H1 (cell line): ENCODE results near the gene FKBP1A. TPM values are rescaled to one million over a fixed set of nuclear protein-coding genes. Genes with fewer than 3 reads are reported as not detected.

Experiments
- CTCF ChIA-PET: fragments of 300-600 bp; sonication (Branson Sonifier 250); formaldehyde crosslinking; loops from one replicate; lab custom pipeline; 2021; ENCODE audit not compliant: partially characterized antibody; lab: Charles Lee
- POLR2A ChIA-PET: fragments of 300-600 bp; sonication (Branson Sonifier 250); formaldehyde crosslinking; loops from one replicate; lab custom pipeline; 2021; ENCODE audit warnings: inconsistent platforms; ENCODE audit not compliant: partially characterized antibody; lab: Charles Lee
- DNase-seq, 2 experiments: peaks; one replicate each; pipeline versions ENCODE4 v3.0.0 to v3.0.0-alpha.2; 2010 to 2022; ENCODE audit warnings: low spot score in 2 of 2, low read depth in 1 of 2, mixed read lengths in 1 of 2
- FAIRE-seq: peaks from 2 replicates; lab custom pipeline; 2011; peaks lifted over from hg19 to GRCh38; lab: Jason Lieb, UNC
- H2AFZ ChIP-seq: 2 replicates; pipeline ENCODE4 v1.8.1; 2012; ENCODE audit warnings: low read length, inconsistent platforms
- H2AK5ac ChIP-seq: 2 replicates; pipeline ENCODE4 v1.6.1; 2013; ENCODE audit warnings: low read depth, low read length
- H2BK120ac ChIP-seq: replicated peaks from 2 replicates; pipeline ENCODE3; 2013; ENCODE audit warnings: low read depth, low read length, inconsistent platforms
- H2BK12ac ChIP-seq: 2 replicates; pipeline ENCODE4 v1.6.1; 2013; ENCODE audit warnings: low read depth, low read length
- H2BK15ac ChIP-seq: 2 replicates; pipeline ENCODE4 v1.6.1; 2013; ENCODE audit warnings: low read length
- H2BK20ac ChIP-seq: 2 replicates; pipeline ENCODE4 v1.6.1; 2013; ENCODE audit warnings: low read length
- H2BK5ac ChIP-seq: 2 replicates; pipeline ENCODE4 v1.6.1; 2013; ENCODE audit warnings: low read depth, low read length
- H3K14ac ChIP-seq: 2 replicates; pipeline ENCODE4 v1.6.1; 2013; ENCODE audit warnings: inconsistent platforms; ENCODE audit not compliant: insufficient read length
- H3K18ac ChIP-seq: 2 replicates; pipeline ENCODE4 v1.6.1; 2013; ENCODE audit warnings: low read length; ENCODE audit errors: extremely low read depth
- H3K23ac ChIP-seq: 2 replicates; pipeline ENCODE4 v1.6.1; 2013; ENCODE audit warnings: inconsistent platforms; ENCODE audit not compliant: insufficient read length
- H3K23me2 ChIP-seq: 2 replicates; pipeline ENCODE4 v1.6.1; 2013; ENCODE audit warnings: low read depth, low read length
- H3K27ac ChIP-seq: 2 replicates; pipeline ENCODE4 v1.6.1; 2011; ENCODE audit warnings: low read depth, low read length, inconsistent platforms
- H3K27me3 ChIP-seq, 4 experiments: replicated peaks in 1 of 4; 1 replicate in 1 of 4; 2 replicates in 3 of 4; pipeline versions ENCODE4 v1.6.1 to v1.8.1; 2011 to 2013; ENCODE audit warnings: low read length in 3 of 4, mild to moderate bottlenecking in 3 of 4, inconsistent platforms in 2 of 4, mixed read lengths in 2 of 4, moderate library complexity in 1 of 4; ENCODE audit not compliant: control insufficient read depth in 3 of 4, insufficient read depth in 3 of 4; ENCODE audit errors: extremely low read depth in 1 of 4
- H3K36me3 ChIP-seq, 4 experiments: 2 replicates each; pipeline versions ENCODE4 v1.6.1 to v1.8.1; 2011 to 2013; ENCODE audit warnings: mild to moderate bottlenecking in 4 of 4, low read length in 3 of 4, moderate library complexity in 2 of 4, control low read depth in 1 of 4, inconsistent platforms in 1 of 4; ENCODE audit not compliant: insufficient read depth in 4 of 4, control insufficient read depth in 2 of 4
- H3K4ac ChIP-seq: replicated peaks from 2 replicates; pipeline ENCODE3; 2013; ENCODE audit warnings: low read length, low read depth, mixed read lengths, inconsistent platforms; ENCODE audit not compliant: insufficient read length
- H3K4me1 ChIP-seq, 4 experiments: replicated peaks in 1 of 4; 1 replicate in 1 of 4; 2 replicates in 3 of 4; pipeline versions ENCODE4 v1.6.1 to v1.8.1; 2011 to 2013; ENCODE audit warnings: low read length in 3 of 4, inconsistent platforms in 2 of 4, mixed read lengths in 1 of 4; ENCODE audit not compliant: insufficient read depth in 4 of 4, control insufficient read depth in 3 of 4
- H3K4me2 ChIP-seq, 2 experiments: 2 replicates each; pipeline versions ENCODE4 v1.6.1 to v1.8.1; 2011 to 2013; ENCODE audit warnings: low read depth in 2 of 2, low read length in 2 of 2, control low read depth in 1 of 2, inconsistent platforms in 1 of 2, mild to moderate bottlenecking in 1 of 2; ENCODE audit not compliant: insufficient read depth in 1 of 2
- H3K4me3 ChIP-seq, 4 experiments: fragments of 200-600, 300-600 bp in 1 of 4; sonication (generic), shearing (Covaris generic), sonication (Bioruptor Twin) in 1 of 4; 2 replicates each; pipeline versions ENCODE4 v1.5.1 to v1.8.1; 2011 to 2016; ENCODE audit warnings: low read length in 4 of 4, low read depth in 3 of 4, control low read depth in 2 of 4, inconsistent platforms in 2 of 4, mild to moderate bottlenecking in 2 of 4, mixed read lengths in 1 of 4, moderate library complexity in 1 of 4; ENCODE audit not compliant: insufficient read depth in 2 of 4; ENCODE audit errors: extremely low read depth in 1 of 4
- H3K56ac ChIP-seq: replicated peaks from 2 replicates; pipeline ENCODE3; 2013; ENCODE audit warnings: low read depth, mild to moderate bottlenecking, mixed read lengths, low read length, inconsistent platforms; ENCODE audit not compliant: insufficient read length
- H3K79me1 ChIP-seq: 2 replicates; pipeline ENCODE4 v1.6.1; 2013; ENCODE audit warnings: low read depth, low read length, control low read depth
- H3K79me2 ChIP-seq, 2 experiments: 2 replicates each; pipeline versions ENCODE4 v1.6.1 to v1.8.1; 2012 to 2013; ENCODE audit warnings: low read length in 2 of 2, mild to moderate bottlenecking in 2 of 2, inconsistent platforms in 1 of 2; ENCODE audit not compliant: insufficient read depth in 2 of 2, control insufficient read depth in 1 of 2
- H3K9ac ChIP-seq, 4 experiments: replicated peaks in 1 of 4; 1 replicate in 1 of 4; 2 replicates in 3 of 4; pipeline versions ENCODE4 v1.6.1 to v1.8.1; 2011 to 2013; ENCODE audit warnings: low read depth in 3 of 4, low read length in 3 of 4, control low read depth in 2 of 4, mild to moderate bottlenecking in 2 of 4, moderate library complexity in 2 of 4, inconsistent platforms in 1 of 4; ENCODE audit errors: extremely low read depth in 1 of 4
- H3K9me3 ChIP-seq, 2 experiments: 2 replicates each; pipeline versions ENCODE4 v1.6.1 to v1.8.1; 2012 to 2013; ENCODE audit warnings: mild to moderate bottlenecking in 2 of 2, moderate library complexity in 2 of 2, control low read depth in 1 of 2, inconsistent platforms in 1 of 2, low read depth in 1 of 2, low read length in 1 of 2, mixed read lengths in 1 of 2; ENCODE audit not compliant: insufficient read depth in 2 of 2
- H4K20me1 ChIP-seq, 2 experiments: replicated peaks in 1 of 2; 2 replicates each; pipeline versions ENCODE3 to v1.8.1; 2011 to 2013; ENCODE audit warnings: inconsistent platforms in 2 of 2, low read length in 2 of 2, mild to moderate bottlenecking in 1 of 2; ENCODE audit not compliant: insufficient read depth in 2 of 2, control insufficient read depth in 1 of 2
- H4K5ac ChIP-seq: 2 replicates; pipeline ENCODE4 v1.6.1; 2013; ENCODE audit warnings: low read length, low read depth, mixed read lengths, inconsistent platforms; ENCODE audit not compliant: insufficient read length
- H4K8ac ChIP-seq: 2 replicates; pipeline ENCODE4 v1.8.0; 2013; ENCODE audit warnings: mild to moderate bottlenecking, moderate library complexity, low read length, inconsistent platforms; ENCODE audit not compliant: insufficient read depth; ENCODE audit errors: extremely low read depth
- H4K91ac ChIP-seq: replicated peaks from 2 replicates; pipeline ENCODE3; 2013; ENCODE audit warnings: low read length, mixed read lengths, inconsistent platforms; ENCODE audit not compliant: insufficient read length
- ASH2L ChIP-seq: fragments of 200-600, 300-600 bp; sonication (generic); IDR thresholded peaks from one replicate; pipeline ENCODE4 v1.7.1; 2017; ENCODE audit warnings: low read length
- CBX5 ChIP-seq: fragments of 300-800, 300-1000 bp; sonication (generic); IDR thresholded peaks from 2 replicates; pipeline ENCODE4 v1.7.1; 2016; ENCODE audit warnings: antibody characterized with exemption, low read length, low read depth
- EGR1 ChIP-seq: IDR thresholded peaks from 2 replicates; pipeline ENCODE4 v1.6.1; 2011; ENCODE audit warnings: low read depth, low read length, borderline replicate concordance
- EP300 ChIP-seq, 2 experiments: IDR thresholded peaks; 1 replicate in 1 of 2; 2 replicates in 1 of 2; pipeline ENCODE4 v1.6.1; 2011 to 2012; ENCODE audit warnings: low read depth in 2 of 2, low read length in 2 of 2, mild to moderate bottlenecking in 2 of 2, borderline replicate concordance in 1 of 2, inconsistent platforms in 1 of 2, moderate library complexity in 1 of 2
- JUND ChIP-seq: IDR thresholded peaks from 2 replicates; pipeline ENCODE4 v1.6.1; 2011; ENCODE audit warnings: mild to moderate bottlenecking, improper control_type of control experiment, low read length
- NANOG ChIP-seq: IDR thresholded peaks from 2 replicates; pipeline ENCODE4 v1.6.1; 2011; ENCODE audit warnings: low read length, low read depth, mild to moderate bottlenecking, inconsistent platforms; ENCODE audit not compliant: insufficient read depth, poor library complexity, severe bottlenecking
- RBBP5 ChIP-seq: IDR thresholded peaks from 2 replicates; pipeline ENCODE4 v1.7.1; 2012; ENCODE audit warnings: low read depth, mild to moderate bottlenecking, inconsistent platforms, low read length, moderate library complexity, borderline replicate concordance
- SIRT6 ChIP-seq: IDR thresholded peaks from one replicate; pipeline ENCODE4 v1.7.1; 2012; ENCODE audit warnings: low read length, inconsistent platforms
- SIX5 ChIP-seq: IDR thresholded peaks from 2 replicates; pipeline ENCODE4 v1.6.1; 2011; ENCODE audit warnings: mild to moderate bottlenecking, low read depth, low read length
- TAF1 ChIP-seq: IDR thresholded peaks from 2 replicates; pipeline ENCODE4 v1.6.1; 2011; ENCODE audit warnings: mild to moderate bottlenecking, low read depth, low read length
- TAF7 ChIP-seq: optimal IDR thresholded peaks from 2 replicates; pipeline ENCODE3; 2011; ENCODE audit warnings: low read depth, mild to moderate bottlenecking, inconsistent platforms, low read length, moderate library complexity, borderline replicate concordance
- TCF12 ChIP-seq: IDR thresholded peaks from 2 replicates; pipeline ENCODE4 v1.6.1; 2011; ENCODE audit warnings: low read depth, mild to moderate bottlenecking, low read length
- WGBS, 2 experiments: shearing (Covaris generic) in 1 of 2; methylation state at CpG; one replicate each; pipeline versions ENCODE4 v1.1.6 to v1.1.7; 2013 to 2015; ENCODE audit warnings: low lambda C conversion rate in 2 of 2, mixed read lengths in 2 of 2, inconsistent platforms in 1 of 2, low coverage in 1 of 2, missing lambda C conversion rate in 1 of 2; ENCODE audit not compliant: insufficient replicate concordance in 2 of 2, insufficient coverage in 1 of 2, insufficient read length in 1 of 2; ENCODE audit errors: extremely low coverage in 1 of 2, missing lambda C conversion rate in 1 of 2; 5-methylcytosine and 5-hydroxymethylcytosine counted together
- polyA plus RNA-seq, 7 experiments: library from polyadenylated mRNA; depleted of rRNA in 3 of 7; stranded (reverse) in 5 of 7; unstranded in 2 of 7; fragments of >200 nt in 5 of 7; fragments of 200-250 nt in 2 of 7; gene quantifications; 1 replicate in 5 of 7; 2 replicates in 1 of 7; 4 replicates in 1 of 7; pipeline versions ENCODE4 v1.2.1 to v1.2.3, GENCODE V29; 2011 to 2013; ENCODE audit warnings: missing spikeins in 2 of 7, mixed read lengths in 2 of 7
- total RNA-seq: library from RNA; stranded (reverse); fragmentation: NEBNext Ultra II Directional; extraction: Animal tissue kit (Norgen Biotek cat#: 25700); gene quantifications from 2 replicates; pipeline ENCODE4 v1.2.1, GENCODE V29; 2021
- TF ChIP-seq, protein P1 (sequence below): IDR thresholded peaks from 2 replicates; pipeline ENCODE4 v1.6.1; 2011; ENCODE audit warnings: low read length, improper control_type of control experiment

Gene FKBP1A
- total and polyA plus RNA-seq, 2 of the 8 experiments (the other 6 are each of a cell fraction or from before 2014, with no cell fraction given) = 250 to 685 TPM

DNA sequence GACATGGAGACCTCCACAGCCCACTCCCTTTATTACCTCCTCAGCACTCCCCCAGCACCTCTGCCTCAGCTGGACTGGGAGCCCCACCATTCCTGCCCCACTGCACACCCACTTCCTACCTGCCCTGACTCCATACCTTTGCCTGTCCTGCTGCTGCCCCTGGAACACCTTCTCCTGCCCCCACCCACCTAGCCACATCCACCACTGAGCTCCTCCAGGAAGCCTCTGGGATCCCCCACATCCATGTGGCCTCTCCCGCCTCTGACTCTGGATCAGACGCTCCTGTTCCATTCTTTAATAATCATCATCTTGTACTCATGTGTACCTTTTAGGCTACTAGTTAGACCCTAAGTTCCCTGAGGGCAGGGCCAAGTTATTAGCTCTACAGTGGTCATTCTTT, 61.8 kb downstream of the FKBP1A start:
- Histone ChIP-seq H3K18ac (no peak overlapping the region), H2BK15ac (no peak overlapping the region), H4K5ac (no peak overlapping the region), H3K79me2 (peaks cover 21 to 46% of the 10 kb centered on the region in 2 experiments), H3K4me2 (no peak overlapping the region), H4K8ac (no peak overlapping the region), H4K20me1 (peaks cover 7 to 39% of the 10 kb centered on the region in 2 experiments), H3K23me2 (peaks cover 3% of the 10 kb centered on the region), H3K79me1 (peaks cover 34% of the 10 kb centered on the region), H2AK5ac (no peak overlapping the region), H4K91ac (no peak overlapping the region), H3K9ac (no peak overlapping the region), H2BK5ac (no peak overlapping the region), H3K4me1 (peaks cover 2 to 11% (median 4%) of the 10 kb centered on the region in 4 experiments; a peak in 6 of 7 replicates), H3K56ac (no peak overlapping the region), H3K27ac (no peak overlapping the region), H3K9me3 (no peaks in the 10 kb centered on the region), H2AFZ (no peak overlapping the region), H2BK20ac (no peak overlapping the region), H3K14ac (no peak overlapping the region), H2BK120ac (no peak overlapping the region), H2BK12ac (no peak overlapping the region), H3K27me3 (no peaks in the 10 kb centered on the region), H3K36me3 (peaks cover 0 to 3% (median 1%) of the 10 kb centered on the region in 4 experiments; a peak in 1 of 8 replicates), H3K4me3 (no peak overlapping the region), H3K4ac (no peak overlapping the region), H3K23ac (no peak overlapping the region)
- 100% methylated on average over 2 of the region's 2 CpGs; no CpG with 5 or more reads in 1 of the 2 experiments for WGBS, 2 experiments
- CTCF ChIA-PET = interaction anchor here (0.8 to 1.2 kb wide), 7 partner anchors 15 to 166 kb away, joined by 3 to 4 read pairs (median 3); partner anchors contain the start of gene NSFL1C
- POLR2A ChIA-PET = interaction anchor here (0.9 to 1.8 kb wide), 4 partner anchors 8 to 136 kb away, joined by 3 to 6 read pairs (median 4); partner anchors contain the start of gene NSFL1C
- DNase-seq (peak in 1 of 2 experiments; percentile 26), FAIRE-seq (no peak)
- no peak for TF ChIP-seq RBBP5
- no peak for TF ChIP-seq EP300 (IDR thresholded peaks at IDR 0.05; ENCODE audit: borderline replicate concordance in 1 of 2, low read depth in 2 of 2, low read length in 2 of 2)
- no peak for TF ChIP-seq TAF1
- TF ChIP-seq, protein P1, sequence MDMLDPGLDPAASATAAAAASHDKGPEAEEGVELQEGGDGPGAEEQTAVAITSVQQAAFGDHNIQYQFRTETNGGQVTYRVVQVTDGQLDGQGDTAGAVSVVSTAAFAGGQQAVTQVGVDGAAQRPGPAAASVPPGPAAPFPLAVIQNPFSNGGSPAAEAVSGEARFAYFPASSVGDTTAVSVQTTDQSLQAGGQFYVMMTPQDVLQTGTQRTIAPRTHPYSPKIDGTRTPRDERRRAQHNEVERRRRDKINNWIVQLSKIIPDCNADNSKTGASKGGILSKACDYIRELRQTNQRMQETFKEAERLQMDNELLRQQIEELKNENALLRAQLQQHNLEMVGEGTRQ = no peak
- no peak for TF ChIP-seq SIRT6
- no peak for TF ChIP-seq ASH2L
- TF ChIP-seq JUND = no peak
- TF ChIP-seq CBX5 = no peak
- TF ChIP-seq TAF7 = no peak
- TF ChIP-seq EGR1 = no peak
- TF ChIP-seq SIX5 = no peak
- TF ChIP-seq NANOG = no peak
- no peak for TF ChIP-seq TCF12
